GM12878 (cell line): Measurements from ENCODE around the gene CAB39. TPM values are rescaled to one million over a fixed set of nuclear protein-coding genes. Genes with fewer than 3 reads are reported as not detected.

Experiments
- ATAC-seq: fragments of 200-7000 bp; cut with Tn5 transposase; 3 replicates; pipeline ENCODE4 v1.9.1; 2020; ENCODE audit warnings: mild to moderate bottlenecking, moderate library complexity
- Bru-seq: library from RNA; stranded (reverse); fragments of 400-500 nt; gene quantifications from one replicate; lab custom pipeline; 2021; lab: Mats Ljungman, UMichigan
- BruChase-seq, 2 experiments: library from RNA; stranded (reverse); fragments of 400-500 nt; gene quantifications; one replicate each; lab custom pipeline; 2021; lab: Mats Ljungman, UMichigan
- BruUV-seq: library from RNA; stranded (reverse); fragments of 400-500 nt; replicated peaks from 2 replicates; lab custom pipeline; 2021; lab: Mats Ljungman, UMichigan
- CTCF ChIA-PET: fragments of 300-600 bp; sonication (Branson Sonifier 250); formaldehyde crosslinking; extraction: SDS; loops from one replicate; lab custom pipeline; 2021; ENCODE audit warnings: inconsistent platforms; lab: Yijun Ruan, JAX
- POLR2A ChIA-PET: fragments of 350-600 bp; formaldehyde crosslinking; extraction: SDS; loops from one replicate; lab custom pipeline; 2021; ENCODE audit warnings: inconsistent platforms; lab: Charles Lee
- RAD21 ChIA-PET: fragments of 300-600 bp; sonication (Branson Sonifier 250); formaldehyde crosslinking; loops from one replicate; lab custom pipeline; 2023; ENCODE audit warnings: antibody characterized with exemption; ENCODE audit not compliant: unreplicated experiment; lab: Charles Lee
- SMC1A ChIA-PET: fragments of 300-600 bp; sonication (Branson Sonifier 250); formaldehyde crosslinking; loops from one replicate; lab custom pipeline; 2023; ENCODE audit not compliant: unreplicated experiment, uncharacterized antibody; lab: Charles Lee
- DNase-seq: peaks from one replicate; pipeline ENCODE4 v3.0.0-alpha.2; 2011; ENCODE audit warnings: low read depth, low spot score
- FAIRE-seq: peaks from 3 replicates; lab custom pipeline; 2011; peaks lifted over from hg19 to GRCh38; lab: Jason Lieb, UNC
- H2AFZ ChIP-seq: 2 replicates; pipeline ENCODE4 v1.6.0; 2011; ENCODE audit warnings: low read depth, low read length, control low read depth; ENCODE audit not compliant: control insufficient read depth
- H3K27ac ChIP-seq: 2 replicates; pipeline ENCODE4 v1.5.1; 2011; ENCODE audit warnings: control low read depth; ENCODE audit not compliant: control insufficient read depth, insufficient read depth
- H3K27me3 ChIP-seq, 2 experiments: replicated peaks in 1 of 2; 2 replicates each; pipeline versions ENCODE4 v1.6.0 to v1.6.1; 2011; ENCODE audit warnings: low read length in 1 of 2; ENCODE audit not compliant: control insufficient read depth in 2 of 2, insufficient read depth in 2 of 2
- H3K36me3 ChIP-seq, 2 experiments: 2 replicates each; pipeline ENCODE4 v1.5.1; 2011; ENCODE audit warnings: low read length in 1 of 2; ENCODE audit not compliant: control insufficient read depth in 2 of 2, insufficient read depth in 2 of 2
- H3K4me1 ChIP-seq: 2 replicates; pipeline ENCODE4 v1.6.1; 2011; ENCODE audit warnings: mild to moderate bottlenecking, low read length, moderate library complexity, mixed read lengths; ENCODE audit not compliant: control insufficient read depth, insufficient read depth
- H3K4me2 ChIP-seq: 2 replicates; pipeline ENCODE4 v1.6.0; 2011; ENCODE audit warnings: control low read depth; ENCODE audit not compliant: control insufficient read depth, insufficient read depth
- H3K4me3 ChIP-seq: fragments of 200-600 bp; sonication (generic); 2 replicates; pipeline ENCODE4 v1.5.1; 2016
- H3K79me2 ChIP-seq: 2 replicates; pipeline ENCODE4 v1.6.0; 2011; ENCODE audit warnings: low read length; ENCODE audit not compliant: control insufficient read depth, insufficient read depth
- H3K9ac ChIP-seq: 2 replicates; pipeline ENCODE4 v1.8.0; 2011; ENCODE audit warnings: low read length, control low read depth, mixed read lengths; ENCODE audit not compliant: control insufficient read depth, insufficient read depth
- H3K9me3 ChIP-seq: replicated peaks from 3 replicates; pipeline ENCODE4 v1.5.1; 2011; ENCODE audit warnings: mild to moderate bottlenecking, low read length; ENCODE audit not compliant: control insufficient read depth, insufficient read depth
- H4K20me1 ChIP-seq: 2 replicates; pipeline ENCODE4 v1.6.0; 2011; ENCODE audit not compliant: control insufficient read depth, insufficient read depth
- BCL3 ChIP-seq: IDR thresholded peaks from 2 replicates; pipeline ENCODE4 v1.6.1; 2011; ENCODE audit warnings: borderline replicate concordance, low read depth, mild to moderate bottlenecking, moderate library complexity, low read length; ENCODE audit not compliant: insufficient read depth, poor library complexity, severe bottlenecking
- CTCF ChIP-seq, 3 experiments: IDR thresholded peaks in 2 of 3; conservative IDR thresholded peaks in 1 of 3; 2 replicates each; pipeline ENCODE4 v1.5.1; 2011; ENCODE audit warnings: low read depth in 3 of 3, low read length in 3 of 3, mild to moderate bottlenecking in 3 of 3, control low read depth in 2 of 3, moderate library complexity in 2 of 3, inconsistent platforms in 1 of 3, mixed read lengths in 1 of 3; ENCODE audit not compliant: control insufficient read depth in 2 of 3, insufficient read depth in 1 of 3; ENCODE audit errors: extremely low read depth in 1 of 3
- ETV6 ChIP-seq, 2 experiments: fragments of 450-650 bp in 1 of 2; IDR thresholded peaks in 1 of 2; conservative IDR thresholded peaks in 1 of 2; 2 replicates each; pipeline ENCODE4 v1.6.1; 2014; ENCODE audit warnings: antibody characterized with exemption in 1 of 2, borderline replicate concordance in 1 of 2, low read depth in 1 of 2, mild to moderate bottlenecking in 1 of 2, moderate library complexity in 1 of 2
- IKZF1 ChIP-seq: fragments of 450-650 bp; conservative IDR thresholded peaks from 2 replicates; pipeline ENCODE4 v1.6.1; 2017; ENCODE audit warnings: antibody characterized with exemption, mild to moderate bottlenecking
- KAT2A ChIP-seq: conservative IDR thresholded peaks from 2 replicates; pipeline ENCODE4 v1.6.1; 2011; ENCODE audit warnings: low read depth, low read length; ENCODE audit not compliant: control insufficient read depth
- MTA2 ChIP-seq: fragments of 450-650 bp; IDR thresholded peaks from 2 replicates; pipeline ENCODE4 v1.6.1; 2016; ENCODE audit warnings: low read depth, mild to moderate bottlenecking, moderate library complexity
- NR2C2 ChIP-seq: IDR thresholded peaks from 2 replicates; pipeline ENCODE4 v1.6.1; 2011; ENCODE audit warnings: borderline replicate concordance, low read depth; ENCODE audit not compliant: control insufficient read depth, insufficient read length
- PAX8 ChIP-seq: fragments of 450-650 bp; IDR thresholded peaks from 2 replicates; pipeline ENCODE4 v1.6.1; 2017; ENCODE audit warnings: mild to moderate bottlenecking, moderate library complexity
- POLR2AphosphoS2 ChIP-seq: IDR thresholded peaks from 2 replicates; pipeline ENCODE4 v1.6.1; 2011; ENCODE audit warnings: low read depth, mild to moderate bottlenecking, low read length, improper control_type of control experiment, moderate library complexity
- RFX5 ChIP-seq: IDR thresholded peaks from 2 replicates; pipeline ENCODE4 v1.6.1; 2011; ENCODE audit warnings: low read depth, low read length, improper control_type of control experiment
- SPI1 ChIP-seq: IDR thresholded peaks from 2 replicates; pipeline ENCODE4 v1.6.1; 2011; ENCODE audit warnings: low read depth, mild to moderate bottlenecking, low read length, moderate library complexity, borderline replicate concordance; ENCODE audit not compliant: insufficient read depth
- SREBF2 ChIP-seq: IDR thresholded peaks from 2 replicates; pipeline ENCODE4 v1.6.1; 2012; ENCODE audit warnings: mild to moderate bottlenecking, low read length
- ZNF24 ChIP-seq: fragments of 450-650 bp; IDR thresholded peaks from 2 replicates; pipeline ENCODE4 v1.6.1; 2017; ENCODE audit warnings: antibody characterized with exemption, mild to moderate bottlenecking
- WGBS: methylation state at CpG from one replicate; pipeline ENCODE4 v1.1.6; 2016; ENCODE audit warnings: low lambda C conversion rate; ENCODE audit not compliant: insufficient replicate concordance, insufficient coverage; ENCODE audit errors: missing lambda C conversion rate; 5-methylcytosine and 5-hydroxymethylcytosine counted together
- in situ Hi-C: fragments of 300-500 bp; cut with MboI; formaldehyde crosslinking; loops from 9 replicates; pipeline ENCODE4 v1.14.3; 2018; ENCODE audit warnings: mixed read lengths
- intact Hi-C: fragments of 100-400 bp; cut with micrococcal nuclease; formaldehyde crosslinking; loops from one replicate; pipeline ENCODE4 v1.14.2; 2022; ENCODE audit not compliant: unreplicated experiment
- long read RNA-seq, 2 experiments: library from polyadenylated mRNA; unstranded; transcript quantifications; one replicate each; pipeline ENCODE4 v2.0.0, GENCODE V29; 2019 to 2020
- polyA minus RNA-seq, 3 experiments: library from RNA; depleted of rRNA, polyadenylated mRNA; stranded (reverse); fragments of >200 nt; gene quantifications; 2 replicates each; pipeline ENCODE4 v1.2.3, GENCODE V29; 2011
- polyA plus RNA-seq, 11 experiments: library from polyadenylated mRNA; depleted of rRNA in 4 of 11; unstranded in 6 of 11; stranded (reverse) in 5 of 11; fragments of >200 nt; fragmentation: Nextera tagmentation in 4 of 11; fragmentation: Illumina TruSeq in 1 of 11; extraction: Ambion mirVana in 4 of 11; extraction: Trizol in 1 of 11; gene quantifications; 1 replicate in 1 of 11; 2 replicates in 10 of 11; pipeline versions ENCODE4 v1.2.1 to v1.2.3, GENCODE V29; 2011 to 2016; ENCODE audit warnings: inconsistent platforms in 2 of 11, missing spikeins in 2 of 11, low read depth in 1 of 11
- total RNA-seq, 4 experiments: library from RNA; depleted of rRNA in 3 of 4; stranded (reverse); fragments of >200 nt in 3 of 4; fragmentation: Illumina TruSeq in 1 of 4; extraction: Trizol in 1 of 4; gene quantifications; 2 replicates each; pipeline versions ENCODE4 v1.2.1 to v1.2.3, GENCODE V29; 2013 to 2021

CAB39 gene
- total RNA-seq (2013; cell fraction: nucleolus; rRNA removed) = 112 and 114 TPM in 2 replicates
- total RNA-seq (2014; rRNA removed) = 65.0 and 66.7 TPM in 2 replicates
- 88.0 and 90.4 TPM in 2 replicates for total RNA-seq (2014; rRNA removed; fragmentation: Illumina TruSeq; extraction: Trizol)
- 76.0 and 78.6 TPM in 2 replicates for total RNA-seq (2021)
- 28.1 TPM for polyA plus RNA-seq (2011; ENCODE audit: low read depth)
- 129 and 157 TPM in 2 replicates for polyA plus RNA-seq (2011; rRNA removed)
- polyA plus RNA-seq (2011; cell fraction: cytosol; rRNA removed) = 49.4 and 63.1 TPM in 2 replicates
- polyA plus RNA-seq (2011; cell fraction: nucleus; rRNA removed) = 53.4 and 55.1 TPM in 2 replicates
- polyA plus RNA-seq (2012) = 36.8 and 45.6 TPM in 2 replicates
- polyA plus RNA-seq (2014; fragmentation: Illumina TruSeq; extraction: Trizol) = 86.0 and 90.8 TPM in 2 replicates
- 10 to 100 TPM; 37.2 to 42.8 TPM for polyA plus RNA-seq (2014; fragmentation: Nextera tagmentation; extraction: Ambion mirVana)
- 54.8 and 59.9 TPM in 2 replicates for polyA plus RNA-seq (2014; rRNA removed)
- 10 to 100 TPM; 13.3 to 60.8 TPM for polyA plus RNA-seq (2016; fragmentation: Nextera tagmentation; extraction: Ambion mirVana)
- 119 and 163 TPM in 2 replicates for polyA minus RNA-seq (2011; rRNA and poly(A)+ RNA removed)
- 63.6 and 69.4 TPM in 2 replicates for polyA minus RNA-seq (2011; cell fraction: cytosol; rRNA and poly(A)+ RNA removed)
- polyA minus RNA-seq (2011; cell fraction: nucleus; rRNA and poly(A)+ RNA removed) = 36.1 and 66.9 TPM in 2 replicates
- percentile 93 among the genes with signal in this experiment for Bru-seq, nascent RNA
- percentile 91 among the genes with signal in this experiment for BruChase-seq, experiment 1, labeled RNA remaining after a 6-hour chase
- BruChase-seq, experiment 2, labeled RNA remaining after a 2-hour chase = percentile 90 among the genes with signal in this experiment
- long read RNA-seq, experiment 1, partial matches to known transcripts = 6 of 10 reads
- long read RNA-seq, experiment 1, other reads (novel, unspliced or antisense) = 2 of 10 reads
- long read RNA-seq, experiment 2, partial matches to known transcripts = 7 of 101 reads
- long read RNA-seq, experiment 2, other reads (novel, unspliced or antisense) = 92 of 101 reads

- ChIA-PET RAD21 (interaction anchor here (0.8 to 5.6 kb wide), 17 partner anchors 10 to 510 kb away, joined by 3 to 86 read pairs (median 7); no protein-coding TSS in a partner anchor), CTCF (interaction anchor here (0.7 to 2.2 kb wide), 8 partner anchors 32 to 704 kb away, joined by 3 to 29 read pairs (median 8); no protein-coding TSS in a partner anchor)
- BruUV-seq = no TSS peak
- TF ChIP-seq SREBF2 = no peak
- TF ChIP-seq POLR2AphosphoS2 = no peak
- no peak for TF ChIP-seq PAX8
- TF ChIP-seq CTCF (IDR thresholded peaks at IDR 0.05 in 2 of 3, conservative IDR thresholded peaks at IDR 0.05 in 1 of 3; ENCODE audit: control insufficient read depth in 2 of 3, extremely low read depth in 1 of 3, insufficient read depth in 1 of 3, low read depth in 3 of 3, low read length in 3 of 3) = peak; percentile 74 to 94 (median 76); a peak in 4 of 6 replicates
- no peak for TF ChIP-seq NR2C2
- TF ChIP-seq KAT2A = no peak
- TF ChIP-seq IKZF1 = peak; percentile 98
- no peak for TF ChIP-seq RFX5
- peak; percentile 94 for TF ChIP-seq SPI1
- peak; percentile 86 for TF ChIP-seq ZNF24
- no peak for TF ChIP-seq BCL3
- TF ChIP-seq ETV6 (conservative IDR thresholded peaks at IDR 0.05 in 1 of 2, IDR thresholded peaks at IDR 0.05 in 1 of 2; ENCODE audit: borderline replicate concordance in 1 of 2, low read depth in 1 of 2) = peak in 1 of 2 experiments; percentile 66; a peak in 2 of 4 replicates
- TF ChIP-seq MTA2 = no peak; the same call in 1 of the 2 replicates
Observed at GRCh38 chr2:230712443-230713330, at the start of gene CAB39. TSS of gene CAB39 (plus strand) at chr2:230712842. CDS start at chr2:230760002, 47,160 bp downstream.

More at GRCh38 chr2:230712443-230713330, at the start of gene CAB39:
- peaks cover 6% of the 10 kb centered on the region for H3K4me1 ChIP-seq
- H3K36me3 ChIP-seq = 0 out of 4 replicates have a peak, but pooled peaks cover 0 to 6% of the 10 kb centered on the region in 2 experiments
- H2AFZ ChIP-seq = peak within 1 kb of the TSS; percentile 95
- ChIA-PET POLR2A (interaction anchor here (0.7 to 4.6 kb wide), 13 partner anchors 10 to 98 kb away, joined by 3 to 54 read pairs (median 7); no protein-coding TSS in a partner anchor), SMC1A (interaction anchor here (0.5 to 2.5 kb wide), 20 partner anchors 10 to 99 kb away, joined by 3 to 27 read pairs (median 4); no protein-coding TSS in a partner anchor)
- H3K4me3 ChIP-seq = peak within 1 kb of the TSS; percentile 100
- ATAC-seq = peak; percentile 87
- intact Hi-C loops (loop anchor here (2.0 to 10.0 kb wide), 5 partner anchors 44 to 488 kb away; partner anchors contain the start of genes SP100 and SP140), in situ Hi-C loops (no loop called here)
- under 1% methylated on average over 108 of the region's 110 CpGs for WGBS
- H4K20me1 ChIP-seq = peaks cover 3% of the 10 kb centered on the region; the same call in 1 of the 2 replicates
- no peaks in the 10 kb centered on the region for H3K27me3 ChIP-seq
- H3K9ac ChIP-seq = peak within 1 kb of the TSS; percentile 86
- FAIRE-seq = peak; percentile 94
- H3K4me2 ChIP-seq = peak within 1 kb of the TSS; percentile 96
- H3K79me2 ChIP-seq = peaks cover 56% of the 10 kb centered on the region
- DNase-seq = peak; percentile 63
- H3K27ac ChIP-seq = peak within 1 kb of the TSS; percentile 85
- no peaks in the 10 kb centered on the region for H3K9me3 ChIP-seq
